ENCODE measurements around the gene ESYT3. TPM values are rescaled to one million over a fixed set of nuclear protein-coding genes. Genes with fewer than 3 reads are reported as not detected.

The ESYT3 gene
- total RNA-seq (2022; extraction: Qiagen RNA extraction; ENCODE audit: low read depth): 0.54 to 0.94 TPM (median 0.70 TPM) in 5 replicates

GRCh38 chr3:138434276-138434874 is at the start of gene ESYT3:
Gene ESYT3, plus strand, starts transcription at chr3:138434616. Its CDS starts 183 bp downstream, at chr3:138434799.

Other genes with a start within 250 kb of the ESYT3 start
- 34.3 to 42.4 TPM (median 39.5 TPM) in 5 replicates for gene ARMC8, start 247.3 kb upstream of the ESYT3 start, total RNA-seq (2022; extraction: Qiagen RNA extraction; ENCODE audit: low read depth)
- gene NME9, start 104.8 kb upstream of the ESYT3 start, total RNA-seq (2022; extraction: Qiagen RNA extraction; ENCODE audit: low read depth): 0.09 TPM in 1 of 5 replicates, not detected in the others
- gene MRAS, start 86.0 kb upstream of the ESYT3 start, total RNA-seq (2022; extraction: Qiagen RNA extraction; ENCODE audit: low read depth): 7.1 to 11.4 TPM (median 9.2 TPM) in 5 replicates
- 4.5 to 7.8 TPM (median 7.3 TPM) in 5 replicates for gene CEP70, start 159.6 kb downstream of the ESYT3 start, total RNA-seq (2022; extraction: Qiagen RNA extraction; ENCODE audit: low read depth)
- 20.8 to 29.0 TPM (median 21.8 TPM) in 5 replicates for gene FAIM, start 174.2 kb downstream of the ESYT3 start, total RNA-seq (2022; extraction: Qiagen RNA extraction; ENCODE audit: low read depth)

Measured in A549 treated with GW870086 at 1 μM for 4 hours (cell line).